ENCODE measurements around the gene MYO16. TPM values are rescaled to one million over a fixed set of nuclear protein-coding genes. Genes with fewer than 3 reads are reported as not detected.

The MYO16 gene
- total RNA-seq, 1 experiment from 2014 or later: not detected

DNA sequence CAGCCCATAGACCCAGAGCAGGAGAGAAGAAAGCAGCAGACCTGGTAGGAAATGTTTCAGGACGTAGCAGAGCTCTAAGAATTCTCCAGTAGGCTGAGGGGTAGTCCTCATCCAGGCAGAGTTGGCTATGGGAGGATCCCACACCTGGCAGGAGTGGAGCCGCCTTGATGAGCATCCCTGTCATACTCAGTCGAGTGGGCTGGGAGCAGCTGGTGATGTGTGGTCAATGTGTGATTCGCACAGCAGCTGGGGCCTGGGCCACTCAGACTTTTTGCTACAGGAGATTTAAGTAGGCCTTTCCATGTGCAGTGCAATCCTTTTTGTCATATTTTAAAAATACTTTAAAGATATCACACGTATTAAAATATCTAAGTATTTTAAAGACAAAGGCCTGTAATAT is 56.6 kb downstream of the MYO16 start:
- Histone ChIP-seq H3K14ac (ENCODE audit: insufficient read depth, low read length) (no peak overlapping the region), H3K23ac (ENCODE audit: insufficient read length, low read depth, low read length) (no peak overlapping the region), H4K8ac (replicated peaks; ENCODE audit: insufficient read length, low read depth, low read length) (no peak overlapping the region), H3K79me2 (ENCODE audit: insufficient read depth, low read length) (no peaks in the 10 kb centered on the region), H3K9me3 (ENCODE audit: control insufficient read depth, low read depth, low read length) (no peaks in the 10 kb centered on the region), H2BK120ac (ENCODE audit: low read depth, low read length, poor library complexity, severe bottlenecking) (no peak overlapping the region), H3K4ac (ENCODE audit: low read depth, low read length) (no peak overlapping the region), H3K4me1 (ENCODE audit: insufficient read depth, low read length) (no peaks in the 10 kb centered on the region), H3K23me2 (ENCODE audit: insufficient read length, low read depth, low read length, poor library complexity, severe bottlenecking) (no peaks in the 10 kb centered on the region), H3T11ph (ENCODE audit: low read length) (no peak overlapping the region), H2AFZ (ENCODE audit: low read length) (no peak overlapping the region), H4K91ac (ENCODE audit: insufficient read length, low read depth, low read length) (no peak overlapping the region), H3K18ac (ENCODE audit: insufficient read length, low read depth, low read length) (no peak overlapping the region), H2BK20ac (ENCODE audit: low read depth, low read length, poor library complexity, severe bottlenecking) (no peak overlapping the region), H2BK12ac (ENCODE audit: insufficient read length, low read depth, low read length) (no peak overlapping the region), H3K27ac (ENCODE audit: insufficient read length, low read depth, low read length) (no peak overlapping the region), H3K4me2 (ENCODE audit: insufficient read depth, insufficient read length, low read length) (no peak overlapping the region), H2AK5ac (ENCODE audit: insufficient read length, low read length) (no peak overlapping the region), H3K9ac (ENCODE audit: extremely low read depth, insufficient read length, low read length) (no peak overlapping the region), H4K20me1 (ENCODE audit: control insufficient read depth, insufficient read depth, insufficient read length) (no peaks in the 10 kb centered on the region), H4K5ac (ENCODE audit: insufficient read length, low read depth, low read length) (no peak overlapping the region), H3K27me3 (ENCODE audit: insufficient read depth, low read length) (no peaks in the 10 kb centered on the region), H2BK15ac (ENCODE audit: low read depth, low read length) (no peak overlapping the region), H3K79me1 (ENCODE audit: insufficient read depth, low read depth, low read length, poor library complexity, severe bottlenecking) (no peaks in the 10 kb centered on the region), H2BK5ac (ENCODE audit: insufficient read length, low read length) (no peak overlapping the region), H3K56ac (ENCODE audit: insufficient read length, low read depth, low read length) (no peak overlapping the region)
- no peak for DNase-seq
- Mint-ChIP-seq H3K27ac (no peak overlapping the region), H3K9me3 (no peaks in the 10 kb centered on the region), H3K4me1 (no peaks in the 10 kb centered on the region), H3K36me3 (ENCODE audit: insufficient read depth in 1 of 3, low read depth in 3 of 3) (no peaks in the 10 kb centered on the region), H3K4me3 (no peak overlapping the region), H3K27me3 (ENCODE audit: low read depth) (no peaks in the 10 kb centered on the region)
- TF ChIP-seq, protein P1, sequence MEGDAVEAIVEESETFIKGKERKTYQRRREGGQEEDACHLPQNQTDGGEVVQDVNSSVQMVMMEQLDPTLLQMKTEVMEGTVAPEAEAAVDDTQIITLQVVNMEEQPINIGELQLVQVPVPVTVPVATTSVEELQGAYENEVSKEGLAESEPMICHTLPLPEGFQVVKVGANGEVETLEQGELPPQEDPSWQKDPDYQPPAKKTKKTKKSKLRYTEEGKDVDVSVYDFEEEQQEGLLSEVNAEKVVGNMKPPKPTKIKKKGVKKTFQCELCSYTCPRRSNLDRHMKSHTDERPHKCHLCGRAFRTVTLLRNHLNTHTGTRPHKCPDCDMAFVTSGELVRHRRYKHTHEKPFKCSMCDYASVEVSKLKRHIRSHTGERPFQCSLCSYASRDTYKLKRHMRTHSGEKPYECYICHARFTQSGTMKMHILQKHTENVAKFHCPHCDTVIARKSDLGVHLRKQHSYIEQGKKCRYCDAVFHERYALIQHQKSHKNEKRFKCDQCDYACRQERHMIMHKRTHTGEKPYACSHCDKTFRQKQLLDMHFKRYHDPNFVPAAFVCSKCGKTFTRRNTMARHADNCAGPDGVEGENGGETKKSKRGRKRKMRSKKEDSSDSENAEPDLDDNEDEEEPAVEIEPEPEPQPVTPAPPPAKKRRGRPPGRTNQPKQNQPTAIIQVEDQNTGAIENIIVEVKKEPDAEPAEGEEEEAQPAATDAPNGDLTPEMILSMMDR (conservative IDR thresholded peaks at IDR 0.05): no peak
- no CpG with 5 or more reads among the region's 5 CpGs for WGBS (ENCODE audit: extremely low coverage, insufficient read length, low lambda C conversion rate)
